GM18861 (cell line): ENCODE measurements around the gene MTA3.
"Not testable (repeated sequence)": the region's sequence is repeated elsewhere in the genome, so short reads cannot be mapped to it uniquely, and the experiment has no call there.

Experiments used
- ATAC-seq: cut with Tn5 transposase; IDR thresholded peaks from one replicate; pipeline ENCODE4 v1.9.1; 2021; ENCODE audit not compliant: unreplicated experiment

Gene MTA3

DNA sequence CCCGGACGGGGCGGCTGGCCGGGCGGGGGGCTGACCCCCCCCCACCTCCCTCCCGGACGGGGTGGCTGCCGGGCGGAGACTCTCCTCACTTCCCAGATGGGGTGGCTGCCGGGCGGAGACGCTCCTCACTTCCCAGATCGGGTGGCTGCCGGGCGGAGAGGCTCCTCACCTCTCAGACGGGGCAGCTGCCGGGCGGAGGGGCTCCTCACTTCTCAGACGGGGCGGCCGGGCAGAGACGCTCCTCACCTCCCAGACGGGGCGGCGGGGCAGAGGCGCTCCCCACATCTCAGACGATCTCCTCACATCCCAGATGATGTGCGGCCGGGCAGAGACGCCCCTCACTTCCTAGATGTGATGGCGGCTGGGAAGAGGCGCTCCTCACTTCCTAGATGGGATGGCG lies 37.7 kb downstream of the MTA3 start:
- ATAC-seq: not testable (repeated sequence)

DNA sequence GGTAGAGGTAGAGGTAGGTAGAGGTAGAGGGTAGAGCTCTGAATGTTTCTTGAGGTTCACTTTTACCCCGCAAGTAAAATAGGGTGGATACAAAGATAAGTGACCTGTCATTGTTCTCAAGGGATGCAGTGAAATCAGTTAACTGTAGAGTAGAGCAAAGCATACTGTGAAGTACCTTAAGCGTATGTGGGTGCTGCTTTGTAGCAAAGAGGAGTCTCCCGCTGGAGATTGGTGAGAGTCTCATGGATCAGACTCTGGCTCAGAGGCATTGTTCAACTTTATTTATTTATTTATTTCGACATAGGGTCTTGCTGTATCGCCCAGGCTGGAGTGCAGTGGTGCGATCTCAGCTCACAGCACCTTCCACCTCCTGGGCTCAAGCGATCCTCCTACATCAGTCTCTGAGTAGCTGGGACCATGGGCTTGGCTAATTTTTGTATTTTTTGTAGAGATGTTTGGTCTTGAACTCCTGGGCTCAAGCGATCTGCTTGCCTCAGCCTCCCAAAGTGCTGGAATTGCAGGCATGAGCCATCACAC lies 38.7 kb downstream of the MTA3 start:
- no peak for ATAC-seq

DNA sequence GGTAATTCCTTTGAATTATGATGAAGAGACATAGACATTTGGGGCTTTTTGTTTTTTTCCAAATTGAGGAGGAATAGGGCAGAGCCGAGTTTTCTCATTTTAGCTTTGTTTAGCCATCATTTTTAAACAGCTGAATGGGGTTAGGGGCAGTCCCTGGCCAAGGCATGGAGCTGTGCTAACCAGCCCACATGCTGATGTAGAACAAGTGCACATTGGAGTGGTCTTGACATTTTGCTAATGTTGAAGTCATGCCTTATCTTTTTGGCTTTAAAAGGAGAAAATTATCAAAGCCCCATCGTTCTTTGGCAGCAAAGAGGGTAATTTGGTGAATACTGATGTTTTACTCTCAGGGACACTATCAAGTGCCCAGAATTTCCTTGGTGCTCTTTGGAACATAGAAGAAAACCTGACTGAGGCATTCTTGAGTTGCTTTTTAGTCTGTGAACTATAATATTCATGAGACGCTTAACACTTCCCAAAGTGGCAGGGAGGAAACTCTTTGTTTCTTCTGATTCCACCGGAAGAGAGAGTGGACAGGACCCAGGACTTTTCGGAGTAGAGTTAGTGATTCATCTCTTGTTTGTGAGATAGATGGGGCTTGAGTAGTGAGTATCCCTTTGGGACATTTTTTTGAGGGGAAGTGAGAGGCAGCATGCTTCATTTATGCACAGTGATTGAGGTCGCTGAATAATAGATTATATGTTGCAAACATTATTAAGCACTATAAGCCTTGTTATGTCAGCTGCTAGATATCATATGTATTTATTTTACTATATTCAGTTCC lies 45.0 kb downstream of the MTA3 start:
- no peak for ATAC-seq

DNA sequence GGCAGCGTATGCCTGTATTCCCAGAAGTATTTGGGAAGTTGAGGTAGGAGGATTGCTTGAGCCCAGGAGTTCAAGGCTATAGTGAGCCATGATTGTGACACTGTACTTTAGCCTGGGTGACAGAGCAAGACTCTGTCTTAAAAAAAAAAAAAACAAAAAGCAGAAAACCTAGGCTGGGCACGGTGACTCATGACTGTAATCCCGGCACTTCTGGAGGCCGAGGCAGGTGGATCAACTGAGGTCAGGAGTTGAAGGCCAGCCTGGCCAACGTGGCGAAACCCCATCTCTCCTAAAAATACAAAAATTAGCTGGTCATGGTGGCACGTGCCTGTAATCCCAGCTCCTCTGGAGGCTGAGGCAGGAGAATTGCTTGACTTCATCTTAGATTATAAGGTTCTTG lies 46.4 kb downstream of the MTA3 start:
- no peak for ATAC-seq

DNA sequence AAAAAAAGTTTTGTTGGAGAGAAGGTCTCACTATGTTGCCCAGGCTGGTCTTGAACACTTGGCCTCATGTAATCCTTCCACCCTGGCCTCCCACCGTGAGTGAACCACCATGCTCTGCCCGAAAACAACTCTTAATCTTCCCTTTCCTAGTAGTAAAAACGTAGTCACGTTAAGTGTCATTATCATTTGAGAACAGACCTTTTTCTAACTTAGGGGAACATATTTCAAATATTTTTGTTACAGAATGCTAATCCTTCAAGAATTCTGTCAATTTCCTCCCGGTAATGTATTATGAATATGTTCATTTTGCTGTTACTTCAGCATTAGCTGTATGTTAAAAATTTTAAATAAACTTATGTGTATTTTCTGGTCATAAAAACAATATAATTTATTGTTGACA lies 49.7 kb downstream of the MTA3 start:
- no peak for ATAC-seq

DNA sequence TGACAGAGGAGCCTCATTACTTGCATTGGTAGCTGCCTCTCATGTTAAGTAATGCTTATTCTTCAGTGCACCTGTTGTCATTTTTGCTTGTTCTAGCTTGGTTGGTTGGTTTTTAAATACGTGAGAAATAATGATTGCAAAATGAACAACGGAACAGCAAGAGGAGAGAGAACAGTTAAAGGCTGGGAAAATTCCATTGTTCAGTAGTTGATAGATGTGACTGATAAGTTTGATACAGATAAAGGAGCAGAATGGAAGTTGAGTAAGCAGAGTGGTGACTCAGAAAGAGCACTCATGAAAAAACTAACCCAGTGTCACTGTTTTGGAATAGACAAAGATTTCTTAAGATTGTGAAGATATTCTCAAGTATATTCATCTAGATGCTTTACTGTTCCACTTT lies 50.5 kb downstream of the MTA3 start:
- no peak for ATAC-seq

DNA sequence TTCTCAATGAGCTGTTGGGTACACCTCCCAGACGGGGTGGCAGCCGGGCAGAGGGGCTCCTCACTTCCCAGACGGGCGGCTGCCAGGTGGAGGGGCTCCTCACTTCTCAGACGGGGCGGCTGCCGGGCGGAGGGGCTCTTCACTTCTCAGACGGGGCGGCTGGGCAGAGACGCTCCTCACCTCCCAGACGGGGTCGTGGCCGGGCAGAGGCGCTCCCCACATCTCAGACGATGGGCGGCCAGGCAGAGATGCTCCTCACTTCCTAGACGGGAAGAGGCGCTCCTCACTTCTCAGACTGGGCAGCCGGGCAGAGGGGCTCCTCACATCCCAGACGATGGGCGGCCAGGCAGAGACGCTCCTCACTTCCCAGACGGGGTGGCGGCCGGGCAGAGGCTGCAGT lies 53.2 kb downstream of the MTA3 start:
- not testable (repeated sequence) for ATAC-seq

DNA sequence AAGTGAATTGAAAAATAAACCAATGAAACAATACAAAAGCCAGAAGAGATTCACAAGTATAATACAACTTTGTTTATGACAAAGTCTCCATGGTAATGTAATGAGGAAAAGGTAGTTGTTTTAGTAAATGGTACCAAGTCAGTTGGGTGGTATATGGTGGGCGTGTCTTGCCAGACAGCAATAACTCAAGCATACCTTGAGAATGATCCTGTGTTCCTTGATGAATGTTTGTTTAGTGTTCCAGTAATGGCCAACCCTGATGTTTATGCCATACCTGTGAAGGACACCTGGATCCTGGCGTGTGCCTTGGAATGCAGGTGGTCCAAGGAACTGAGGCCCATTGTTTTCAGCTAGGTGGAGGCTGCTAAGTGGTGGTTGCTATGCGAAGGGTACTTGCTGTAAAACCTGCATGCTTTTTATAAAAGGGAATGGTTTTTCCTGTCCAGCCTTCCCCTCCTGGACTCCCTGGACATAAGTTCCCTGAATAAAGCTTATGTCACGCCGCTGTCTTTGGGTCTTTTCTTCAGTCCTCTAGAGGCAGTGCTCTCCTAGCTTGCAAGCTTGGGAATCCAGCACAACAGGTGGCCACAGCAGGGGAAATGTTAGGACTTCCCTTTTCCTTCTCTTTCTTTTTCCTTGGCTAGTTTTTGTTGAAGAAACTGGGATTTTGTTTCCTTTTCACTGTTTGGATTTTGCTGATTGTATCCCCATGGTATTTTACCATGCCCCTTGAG lies 54.7 kb downstream of the MTA3 start:
- ATAC-seq: no peak

DNA sequence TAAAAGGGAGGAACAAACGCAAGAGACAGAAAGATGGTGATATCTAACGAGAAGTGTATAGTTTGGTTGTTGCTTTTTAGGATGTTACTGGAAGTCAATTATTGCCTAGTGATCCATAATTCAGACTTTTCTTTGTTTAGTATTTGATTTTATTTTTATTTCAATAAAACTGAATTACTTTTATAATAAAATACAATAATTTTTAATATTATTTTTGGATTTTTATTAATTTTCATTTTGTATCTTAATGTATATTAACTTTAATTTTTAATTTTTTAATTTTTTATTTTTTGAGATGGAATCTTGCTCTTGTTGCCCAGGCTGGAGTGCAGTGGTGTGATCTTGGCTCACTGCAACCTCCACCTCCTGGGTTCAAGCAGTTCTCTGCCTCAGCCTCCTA lies 55.6 kb downstream of the MTA3 start:
- no peak for ATAC-seq

DNA sequence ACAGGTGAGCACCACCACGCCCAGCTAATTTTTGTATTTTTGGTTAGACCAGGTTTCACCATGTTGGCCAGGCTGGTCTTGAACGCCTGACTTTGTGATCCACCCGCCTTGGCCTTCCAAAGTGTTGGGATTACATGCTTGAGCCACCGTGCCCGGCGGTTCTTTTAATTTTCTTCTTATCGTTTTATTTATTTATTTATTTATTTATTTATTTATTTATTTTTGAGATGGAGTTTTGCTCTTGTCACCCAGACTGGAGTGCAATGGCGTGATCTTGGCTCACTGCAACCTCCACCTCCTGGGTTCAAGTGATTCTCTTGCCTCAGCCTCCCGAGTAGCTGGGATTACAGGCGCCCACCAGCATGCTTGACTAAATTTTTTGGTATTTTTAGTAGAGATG lies 59.6 kb downstream of the MTA3 start:
- ATAC-seq: not testable (repeated sequence)

DNA sequence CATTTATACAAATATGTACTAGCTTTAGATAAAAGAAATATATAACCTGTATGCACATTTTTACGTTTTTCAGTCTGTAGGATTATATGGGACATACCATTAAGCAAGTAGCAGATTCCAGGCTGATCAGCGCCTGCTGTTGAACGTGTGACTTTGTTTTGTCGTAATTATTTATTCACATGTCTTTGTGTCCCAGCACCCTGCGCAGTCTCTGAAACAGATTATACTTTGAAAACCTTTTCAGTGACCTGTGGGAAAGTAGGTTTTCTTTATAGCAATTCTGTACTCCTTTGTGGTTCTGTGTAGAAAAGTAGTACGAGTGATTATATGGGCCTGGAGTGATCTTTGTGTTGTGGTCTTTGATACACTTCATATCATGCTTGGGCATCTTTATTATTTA lies 68.5 kb downstream of the MTA3 start:
- no peak for ATAC-seq

DNA sequence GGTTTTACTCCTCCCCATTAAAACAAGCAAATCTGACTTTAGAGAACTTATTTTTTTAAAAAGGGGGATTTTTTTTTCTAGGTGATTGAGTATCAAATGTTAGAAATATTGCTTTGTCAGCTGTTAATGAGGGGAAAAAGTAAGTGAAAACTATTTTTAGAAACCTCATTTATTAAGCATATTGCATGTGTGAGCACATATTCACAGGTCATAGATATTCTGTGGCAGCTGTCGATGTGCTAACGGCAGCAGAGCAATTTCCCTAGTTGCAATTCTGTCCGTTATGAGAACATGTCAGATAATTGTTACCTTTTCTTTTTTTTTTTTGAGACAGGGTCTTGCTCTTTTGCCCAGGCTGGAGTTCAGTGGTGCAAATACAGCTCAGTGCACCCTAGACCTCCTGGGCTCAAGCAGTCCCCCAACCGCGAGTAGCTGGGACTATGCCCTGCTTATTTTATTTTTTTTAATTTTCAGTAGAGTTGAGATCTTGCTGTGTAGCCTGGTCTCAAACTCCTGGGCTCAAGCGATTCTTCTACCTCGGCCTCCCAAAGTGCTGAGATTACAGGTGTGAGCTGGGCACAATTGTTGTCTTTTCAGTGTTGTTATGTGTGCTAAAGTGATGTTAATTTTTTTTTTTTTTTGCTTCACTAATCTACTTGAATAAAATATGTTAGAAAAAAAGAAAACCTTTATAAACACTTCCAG lies 69.8 kb downstream of the MTA3 start:
- ATAC-seq: no peak

DNA sequence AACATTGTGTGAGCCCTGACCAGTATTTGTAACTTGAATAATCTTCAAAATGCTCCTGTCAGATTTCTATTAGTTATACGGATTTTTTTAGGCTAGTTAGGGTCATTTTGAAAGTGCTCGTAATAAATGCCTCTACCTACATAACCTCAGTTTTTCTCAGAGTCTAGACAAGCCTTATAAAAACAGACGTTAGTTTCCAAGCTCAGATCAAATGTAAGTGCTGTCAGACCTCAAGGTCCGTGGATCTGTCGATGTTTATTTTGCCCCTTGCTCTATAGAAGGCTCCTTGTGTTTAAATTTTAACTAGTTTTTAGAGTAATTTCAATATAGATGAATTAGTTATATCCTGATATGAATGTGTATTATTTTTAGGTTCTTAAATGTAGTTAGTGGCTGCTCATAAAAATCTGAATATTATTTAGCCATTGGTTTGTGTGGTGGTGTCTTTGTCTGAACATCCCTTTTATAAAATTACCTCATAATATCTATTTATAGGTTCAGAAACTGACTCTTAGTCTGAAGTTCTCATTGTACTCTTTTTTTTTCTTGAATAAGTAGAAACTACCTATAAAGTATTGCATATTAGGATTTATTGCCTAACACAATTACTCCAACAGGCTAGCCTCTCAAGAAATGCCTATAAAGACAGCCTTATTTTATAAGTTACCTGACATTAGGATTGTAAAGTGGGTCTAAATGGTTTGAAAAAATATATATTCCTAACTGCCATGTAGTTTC lies 71.1 kb downstream of the MTA3 start:
- no peak for ATAC-seq

DNA sequence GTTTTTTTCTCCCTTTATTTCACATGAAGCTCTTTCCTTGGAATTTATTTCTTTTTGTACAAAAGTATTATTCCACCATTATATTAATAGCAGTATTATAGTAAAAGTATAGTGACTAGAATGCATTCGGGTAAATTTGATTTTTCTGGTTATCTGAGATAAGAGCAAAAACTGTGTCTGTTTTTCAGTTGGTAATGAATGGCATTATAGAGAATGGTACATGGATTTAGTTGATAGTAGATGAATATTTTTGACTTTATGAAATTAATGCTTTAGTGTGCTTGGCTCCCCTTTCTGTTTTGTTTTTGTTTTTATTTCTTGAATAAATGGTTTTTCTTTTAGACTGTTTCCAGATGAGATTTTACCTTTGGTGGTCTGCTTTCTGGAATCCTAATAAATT lies 71.8 kb downstream of the MTA3 start:
- ATAC-seq: no peak

DNA sequence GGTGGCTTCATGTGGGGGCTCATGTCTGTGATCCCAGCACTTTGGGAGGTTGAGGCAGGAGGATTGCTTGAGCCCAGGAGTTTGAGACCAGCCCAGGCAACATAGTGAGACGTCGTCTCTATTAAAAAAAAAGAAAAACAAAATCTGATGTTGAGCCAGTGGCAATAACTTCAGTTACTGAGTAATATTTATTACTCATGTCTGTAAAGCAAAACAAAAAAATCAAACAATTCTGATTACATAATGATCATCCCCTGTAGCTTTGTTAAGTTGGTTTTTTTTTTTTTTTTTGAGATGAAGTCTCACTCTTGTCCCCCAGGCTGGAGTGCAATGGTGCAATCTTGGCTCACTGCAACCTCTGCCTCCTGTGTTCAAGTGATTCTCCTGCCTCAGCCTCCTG lies 73.9 kb downstream of the MTA3 start:
- ATAC-seq: not testable (repeated sequence)

DNA sequence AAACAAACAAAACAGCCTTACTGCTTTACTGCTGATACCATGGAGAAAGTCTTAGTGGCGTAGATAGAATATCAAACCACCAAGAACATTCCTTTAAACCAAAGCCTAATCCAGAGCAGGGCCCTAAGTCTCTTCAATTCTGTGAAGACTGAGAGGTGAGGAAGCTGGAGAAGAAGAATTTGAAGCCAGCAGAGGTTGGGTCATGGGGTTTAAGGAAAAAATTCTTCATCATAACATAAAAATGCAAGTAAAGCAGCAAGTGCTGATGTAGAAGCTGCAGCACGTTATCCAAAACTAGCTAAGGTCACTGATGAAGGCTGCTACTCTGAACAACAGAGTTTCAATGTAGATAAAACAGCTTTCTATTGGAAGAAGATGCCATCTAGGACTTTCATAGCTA lies 77.1 kb downstream of the MTA3 start:
- ATAC-seq: no peak

DNA sequence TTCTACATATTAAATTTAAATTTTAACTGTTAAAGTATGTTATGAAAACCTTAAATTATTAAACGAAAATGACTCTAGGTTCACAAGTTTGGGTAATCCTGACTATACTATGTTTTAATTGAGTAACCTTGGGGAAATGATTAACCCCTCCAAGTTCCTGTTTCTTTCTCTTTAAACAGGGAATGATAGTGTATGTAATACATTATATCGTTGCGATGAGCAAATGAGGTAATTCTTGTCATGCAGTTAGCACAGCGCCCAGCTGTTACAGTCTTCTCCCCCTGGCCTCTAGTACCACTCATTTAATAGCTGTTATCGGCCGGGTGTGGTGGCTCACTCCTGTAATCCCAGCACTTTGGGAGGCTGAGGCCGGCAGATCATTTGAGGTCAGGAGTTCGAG lies 80.4 kb downstream of the MTA3 start:
- no peak for ATAC-seq

DNA sequence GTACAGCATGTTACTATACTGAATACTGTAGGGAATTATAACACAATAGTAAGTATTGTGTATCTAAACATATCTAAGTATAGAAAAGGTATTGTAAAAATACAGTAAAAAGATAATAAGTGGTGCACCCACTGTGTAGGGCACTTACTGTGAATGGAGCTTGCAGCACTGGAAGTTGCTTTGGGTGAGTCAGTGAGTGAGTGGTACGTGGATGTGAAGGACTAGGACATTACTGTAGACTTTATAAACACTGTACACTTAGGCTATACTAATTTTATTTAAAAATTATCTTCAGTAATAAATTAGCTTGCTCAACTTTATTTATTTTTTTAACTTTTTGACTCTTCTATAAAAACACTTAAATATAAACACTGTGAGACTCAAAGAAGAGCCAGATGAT lies 82.6 kb downstream of the MTA3 start:
- no peak for ATAC-seq

DNA sequence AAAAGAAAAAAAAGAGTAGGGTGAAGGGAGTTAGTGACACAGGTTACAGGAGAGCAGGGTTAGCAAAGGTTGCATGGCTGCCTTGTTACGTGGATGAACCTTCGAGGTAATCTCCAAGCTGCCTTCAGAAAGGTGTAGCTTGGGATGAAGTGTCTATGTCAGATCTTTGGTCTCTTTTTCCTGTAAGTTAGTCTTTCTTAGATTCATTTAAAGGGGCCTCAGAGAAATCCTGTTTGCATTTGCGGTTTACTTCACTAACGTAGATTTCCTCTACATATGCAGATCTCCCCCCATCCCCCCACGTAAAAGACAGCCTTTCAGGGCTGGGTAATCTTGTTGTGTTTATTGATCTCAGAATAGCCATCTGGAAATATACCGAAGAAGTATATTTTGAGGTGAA lies 83.7 kb downstream of the MTA3 start:
- no peak for ATAC-seq

DNA sequence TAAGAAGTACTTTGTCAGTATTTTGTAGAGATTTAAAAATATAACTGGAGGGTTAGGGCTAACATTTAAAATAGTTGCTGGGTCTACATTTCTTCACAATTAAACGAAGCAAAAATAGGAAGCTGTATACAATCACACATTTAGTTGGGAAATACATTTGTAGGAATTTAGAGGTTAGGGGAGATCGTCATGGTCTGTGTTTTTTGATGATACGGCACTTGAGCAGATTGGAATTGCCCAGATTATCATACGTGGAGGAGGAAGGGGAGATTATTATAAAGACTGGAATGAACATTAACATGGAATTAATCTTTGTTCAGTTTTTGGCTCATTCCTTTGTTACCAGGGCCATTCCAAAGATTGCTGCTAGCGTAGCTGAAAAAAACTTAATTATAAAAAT lies 84.6 kb downstream of the MTA3 start:
- no peak for ATAC-seq

DNA sequence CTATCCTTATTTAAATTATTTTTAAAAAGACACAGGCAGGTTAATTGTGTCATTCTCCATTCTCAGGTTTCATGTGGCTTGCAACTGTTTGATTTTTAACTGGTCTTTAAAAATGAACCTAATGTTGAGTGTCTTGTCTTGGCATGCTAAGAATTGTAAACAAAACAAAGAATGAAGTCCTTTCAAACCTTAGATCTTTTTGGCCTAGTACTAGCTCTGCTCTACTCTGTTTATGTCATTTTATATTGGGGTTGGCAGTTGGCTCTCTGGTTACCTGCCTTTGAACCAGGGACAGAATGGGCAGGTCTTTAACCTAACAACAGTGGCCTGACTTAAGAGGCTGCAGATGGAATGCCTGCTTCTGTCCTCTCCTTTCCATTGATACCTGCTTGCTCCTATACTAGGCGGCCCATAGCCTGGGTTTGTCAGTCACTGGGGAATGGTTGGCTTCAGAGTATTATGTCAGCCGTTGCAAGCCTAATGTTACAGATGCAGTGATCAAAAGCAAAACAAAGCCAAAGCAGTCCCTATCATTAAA lies 85.5 kb downstream of the MTA3 start:
- ATAC-seq: no peak
